ENCODE results near the gene COMTD1. TPM values are rescaled to one million over a fixed set of nuclear protein-coding genes. Genes with fewer than 3 reads are reported as not detected.

Gene COMTD1
- polyA plus RNA-seq, 3 donors = 15.6 to 16.5 (median 16.1) TPM

DNA sequence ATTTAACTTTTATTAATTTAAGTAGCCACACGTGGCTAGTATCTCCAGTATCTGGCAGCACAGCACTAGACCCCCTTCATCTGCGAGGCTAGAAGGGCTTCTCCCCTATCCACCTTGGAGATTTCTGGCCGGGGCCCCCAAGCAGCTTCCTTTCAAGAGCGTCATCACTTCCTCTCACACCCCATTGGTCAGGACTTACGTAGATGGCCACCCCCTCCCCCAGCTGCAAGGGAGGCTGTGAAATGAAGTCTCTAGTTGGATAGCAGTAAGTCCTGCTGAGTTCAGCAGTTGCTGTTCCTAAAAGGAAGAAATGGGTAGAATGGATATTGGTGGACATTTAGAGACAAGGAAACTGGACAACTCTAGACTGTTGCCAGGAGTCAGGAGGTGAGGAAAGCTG, 33.8 kb upstream of the COMTD1 start:
- intact Hi-C loops (cut with micrococcal nuclease) = no loop called here
- TF ChIP-seq CTCF (IDR thresholded peaks at IDR 0.05) = no peak
- no peak for DNase-seq
- H3K36me3 ChIP-seq (replicated peaks in 1 of 2; ENCODE audit: control insufficient read depth in 1 of 2, insufficient read depth in 2 of 2, low read length in 2 of 2) = no peaks in the 10 kb centered on the region
- no peak overlapping the region for H3K4me3 Mint-ChIP-seq
- H3K27ac ChIP-seq (ENCODE audit: low read depth in 1 of 2, low read length in 2 of 2) = no peak overlapping the region
- H3K4me1 ChIP-seq (ENCODE audit: control insufficient read depth in 1 of 2, insufficient read depth in 2 of 2, low read length in 2 of 2) = no peaks in the 10 kb centered on the region
- H3K27me3 Mint-ChIP-seq (ENCODE audit: low read depth in 3 of 3) = peaks cover 0 to 8% (median 0%) of the 10 kb centered on the region in 3 donors
- no peaks in the 10 kb centered on the region for H3K36me3 Mint-ChIP-seq
- no peaks in the 10 kb centered on the region for H4K20me1 ChIP-seq (ENCODE audit: insufficient read depth, low read length)
- H3K4me3 ChIP-seq (replicated peaks in 1 of 3; ENCODE audit: low read depth in 2 of 3, low read length in 3 of 3) = no peak overlapping the region
- H3K4me1 Mint-ChIP-seq = peaks cover 3% of the 10 kb centered on the region
- no peaks in the 10 kb centered on the region for H3K79me2 ChIP-seq (ENCODE audit: insufficient read depth, low read length)
- no peaks in the 10 kb centered on the region for H3K9me3 ChIP-seq (replicated peaks in 1 of 2; ENCODE audit: control insufficient read depth in 1 of 2, insufficient read depth in 1 of 2, low read length in 2 of 2)
- peak overlapping the region; percentile 13 for H2AFZ ChIP-seq (ENCODE audit: insufficient read depth, low read depth, low read length, poor library complexity, severe bottlenecking)
- no peaks in the 10 kb centered on the region for H3K27me3 ChIP-seq (ENCODE audit: control insufficient read depth in 2 of 2, insufficient read depth in 2 of 2, low read length in 2 of 2)
- H3K27ac Mint-ChIP-seq = peak overlapping the region in 1 of 7 donors; percentile 48
- H3K9me3 Mint-ChIP-seq = peaks cover 0 to 3% (median 2%) of the 10 kb centered on the region in 7 donors
- no CpG with 5 or more reads among the region's 5 CpGs for WGBS (ENCODE audit: insufficient coverage)
- no peak overlapping the region for H3K9ac ChIP-seq (ENCODE audit: insufficient read depth, low read length, poor library complexity, severe bottlenecking)
- H3K4me2 ChIP-seq (replicated peaks; ENCODE audit: extremely low read depth, low read length, poor library complexity, severe bottlenecking) = no peak overlapping the region

- Mint-ChIP-seq H3K27ac (no peak overlapping the region), H3K27me3 (ENCODE audit: low read depth in 3 of 3) (peaks cover 0 to 5% (median 1%) of the 10 kb centered on the region in 3 donors), H3K4me1 (peaks cover 3% of the 10 kb centered on the region), H3K4me3 (no peak overlapping the region), H3K9me3 (peaks cover 0 to 3% (median 2%) of the 10 kb centered on the region in 7 donors), H3K36me3 (no peaks in the 10 kb centered on the region)
- no peak for DNase-seq
- H4K20me1 ChIP-seq (ENCODE audit: insufficient read depth, low read length) = no peaks in the 10 kb centered on the region
- intact Hi-C loops (cut with micrococcal nuclease) = no loop called here
- H2AFZ ChIP-seq (ENCODE audit: insufficient read depth, low read depth, low read length, poor library complexity, severe bottlenecking) = no peak overlapping the region
- H3K9ac ChIP-seq (ENCODE audit: insufficient read depth, low read length, poor library complexity, severe bottlenecking) = no peak overlapping the region
- no peaks in the 10 kb centered on the region for H3K27me3 ChIP-seq (ENCODE audit: control insufficient read depth in 2 of 2, insufficient read depth in 2 of 2, low read length in 2 of 2)
- H3K4me2 ChIP-seq (replicated peaks; ENCODE audit: extremely low read depth, low read length, poor library complexity, severe bottlenecking) = no peak overlapping the region
- no peak overlapping the region for H3K4me3 ChIP-seq (replicated peaks in 1 of 3; ENCODE audit: low read depth in 2 of 3, low read length in 3 of 3)
- no peak for TF ChIP-seq CTCF (IDR thresholded peaks at IDR 0.05)
- WGBS (ENCODE audit: insufficient coverage) = no CpG with 5 or more reads among the region's 5 CpGs
- no peak overlapping the region for H3K27ac ChIP-seq (ENCODE audit: low read depth in 1 of 2, low read length in 2 of 2)
- no peaks in the 10 kb centered on the region for H3K4me1 ChIP-seq (ENCODE audit: control insufficient read depth in 1 of 2, insufficient read depth in 2 of 2, low read length in 2 of 2)
- no peaks in the 10 kb centered on the region for H3K36me3 ChIP-seq (replicated peaks in 1 of 2; ENCODE audit: control insufficient read depth in 1 of 2, insufficient read depth in 2 of 2, low read length in 2 of 2)
- H3K79me2 ChIP-seq (ENCODE audit: insufficient read depth, low read length) = no peaks in the 10 kb centered on the region
- H3K9me3 ChIP-seq (replicated peaks in 1 of 2; ENCODE audit: control insufficient read depth in 1 of 2, insufficient read depth in 1 of 2, low read length in 2 of 2) = no peaks in the 10 kb centered on the region
Observed at GRCh38 chr10:75266945-75267344, 31.2 kb upstream of the COMTD1 start.

All from CD14-positive monocyte (primary cell).